Astrocyte of the hippocampus (primary cell): ENCODE data around the gene UAP1.

Experiments used
- DNase-seq: peaks from one replicate; pipeline ENCODE4 v3.0.0; 2011; ENCODE audit warnings: low read depth, low spot score

Gene UAP1

DNA sequence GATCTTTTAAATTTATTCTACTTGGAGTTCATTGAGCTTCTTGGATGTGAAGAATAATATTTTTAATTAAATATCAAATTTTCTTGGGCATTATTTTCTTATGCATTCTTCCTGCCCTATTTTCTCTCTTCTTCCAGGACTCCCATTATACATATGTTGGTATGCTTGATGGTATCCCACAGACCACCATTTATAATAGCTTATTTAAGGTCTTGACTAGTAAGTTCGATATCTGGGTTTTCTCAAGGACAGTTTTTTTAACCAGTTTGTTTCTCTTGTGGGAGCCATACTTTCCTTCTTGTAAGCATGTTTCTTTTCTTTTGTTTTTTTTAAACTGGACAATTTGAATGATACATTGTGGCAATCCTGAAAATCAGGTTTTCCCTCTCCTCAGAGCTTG lies 55.3 kb downstream of the UAP1 start:
- DNase-seq: no peak

DNA sequence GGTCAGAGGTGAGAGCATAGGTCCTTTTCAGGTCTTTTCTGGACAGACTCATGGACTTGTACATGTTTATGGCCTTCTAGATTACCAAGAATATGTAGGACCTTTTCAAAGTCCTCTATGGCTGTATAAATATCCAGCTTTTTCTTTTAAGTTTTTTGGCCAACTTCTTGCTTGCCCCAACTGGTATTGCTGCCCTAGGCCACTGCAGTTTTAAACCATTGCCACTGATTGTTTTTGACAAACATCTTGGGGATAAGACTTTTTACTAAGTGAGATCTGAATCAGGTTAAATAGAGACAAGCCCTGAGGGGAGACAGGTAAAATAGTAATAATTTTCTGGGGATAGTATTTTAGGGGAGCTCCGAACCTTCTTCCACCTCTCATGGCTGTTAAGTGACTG lies 56.0 kb downstream of the UAP1 start:
- no peak for DNase-seq

GRCh38 chr1:162619076-162619475 lies 57.6 kb downstream of the UAP1 start:
- no peak for DNase-seq

DNA sequence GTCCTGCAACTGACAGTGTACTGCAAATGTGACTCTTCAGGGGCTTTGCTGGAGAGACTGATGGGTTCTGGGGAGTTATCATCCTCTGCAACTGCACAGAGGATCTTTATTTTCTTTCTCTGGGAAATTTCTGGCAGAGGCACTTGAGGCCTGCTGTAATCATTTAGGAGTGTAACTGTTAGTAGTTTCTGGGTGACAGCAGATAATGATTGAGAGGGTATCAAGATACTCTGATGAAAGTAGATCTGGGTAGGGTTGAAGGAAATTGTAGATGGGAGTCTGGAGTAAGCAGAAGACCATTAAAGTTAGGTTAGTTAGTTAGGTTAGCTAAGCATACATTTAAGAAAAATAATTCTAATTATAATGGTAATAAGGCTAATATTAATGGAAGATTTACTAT lies 59.7 kb downstream of the UAP1 start:
- no peak for DNase-seq

- DNase-seq: no peak
Observed at GRCh38 chr1:162625679-162626078, 64.2 kb downstream of the UAP1 start.

- DNase-seq: no peak
Observed at GRCh38 chr1:162626094-162626493, 64.6 kb downstream of the UAP1 start.

DNA sequence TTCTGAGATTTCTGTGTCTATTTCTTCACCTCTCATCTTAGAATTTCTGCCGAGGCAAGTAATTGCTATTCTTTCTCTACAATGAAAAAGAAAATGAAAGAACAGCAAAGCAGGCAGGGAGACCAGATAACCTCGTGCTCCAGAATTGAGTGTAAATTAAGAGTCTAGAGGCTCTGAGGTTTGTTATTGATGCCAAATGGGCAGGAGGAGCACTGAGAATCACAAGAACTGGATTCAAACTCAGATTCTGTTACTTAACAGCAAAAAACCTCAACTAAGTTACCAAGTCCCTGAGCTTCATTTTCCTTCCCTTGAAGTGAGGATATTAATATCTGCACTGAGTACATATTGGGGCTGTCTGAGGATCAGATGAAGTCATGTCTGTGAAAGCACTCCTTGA lies 65.2 kb downstream of the UAP1 start:
- no peak for DNase-seq

GRCh38 chr1:162627662-162628296 lies 66.3 kb downstream of the UAP1 start:
- DNase-seq: peak; percentile 11

DNA sequence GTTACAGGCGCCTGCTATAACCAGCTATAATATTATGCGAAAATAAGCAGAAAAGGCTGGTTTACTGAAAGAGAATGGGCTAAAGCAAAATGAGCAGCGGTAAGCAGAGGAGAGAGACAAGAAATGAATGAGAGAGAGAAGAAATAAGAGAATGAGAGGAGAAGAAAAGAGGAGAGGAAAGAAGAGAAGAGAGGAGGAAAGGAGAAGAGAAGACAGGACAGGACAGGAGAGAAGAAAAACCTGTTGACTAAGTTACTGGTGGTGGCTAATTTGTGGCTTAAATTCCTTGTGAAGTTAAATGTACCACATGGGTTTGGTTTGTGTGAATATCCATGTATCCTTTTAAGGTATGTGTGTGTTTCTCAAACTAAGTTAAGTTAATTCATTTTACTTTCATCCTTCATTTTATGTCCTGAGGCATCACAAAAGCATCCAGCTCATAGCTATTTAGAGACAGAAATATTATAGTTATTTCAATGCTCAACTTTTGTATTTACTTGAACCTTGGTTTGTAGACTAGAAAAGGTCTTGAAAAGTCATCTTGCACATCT lies 67.6 kb downstream of the UAP1 start:
- peak; percentile 10 for DNase-seq

DNA sequence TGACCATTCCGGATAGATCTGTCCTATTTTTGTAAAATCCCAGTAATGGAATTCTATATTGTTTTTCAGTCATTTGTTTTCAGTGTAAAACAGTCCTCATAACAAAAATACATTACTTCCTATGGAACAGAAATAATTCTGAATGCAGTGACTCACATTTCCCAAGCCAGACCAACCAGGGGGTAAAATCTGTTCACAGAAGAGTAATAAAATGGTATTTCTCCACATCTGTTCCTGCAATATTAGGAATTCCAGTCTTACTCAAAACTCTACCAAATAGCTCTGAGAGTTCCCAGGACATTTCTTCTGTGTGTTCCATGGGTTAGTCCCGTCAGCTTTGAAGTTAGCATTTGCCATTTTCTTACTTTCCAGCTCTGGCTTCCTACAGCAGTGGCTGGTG lies 68.1 kb downstream of the UAP1 start:
- DNase-seq: peak; percentile 16

GRCh38 chr1:162631546-162632191 lies 70.1 kb downstream of the UAP1 start:
- peak; percentile 13 for DNase-seq

DNA sequence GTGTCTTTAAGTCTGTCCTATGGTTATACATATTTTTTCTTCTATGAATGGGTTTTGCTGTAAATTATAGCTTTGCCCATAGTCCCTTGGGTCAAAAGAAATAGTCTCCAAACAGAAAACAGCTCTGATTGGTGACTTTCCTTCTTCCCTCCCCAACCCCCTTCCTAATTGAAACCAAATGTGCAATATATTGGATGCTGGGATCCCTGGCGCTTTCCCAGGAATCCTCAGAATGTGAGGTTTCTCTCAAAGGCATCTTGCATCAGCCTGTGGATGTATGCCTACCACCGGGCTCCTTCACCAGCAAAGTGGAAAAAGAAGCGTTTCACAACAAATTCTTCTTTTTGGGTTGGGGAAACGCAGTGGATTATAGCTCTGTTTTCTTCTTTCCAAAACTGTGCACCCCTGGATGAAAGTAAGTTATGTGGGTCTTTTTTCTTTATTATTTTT lies 70.7 kb downstream of the UAP1 start, which contains the start of gene DDR2:
TSS of gene DDR2 (plus strand) at position 248 of the 450 bp plus-strand sequence. CDS start 86,600 bp downstream, outside the sequence.
- DNase-seq: peak; percentile 90

- peak; percentile 44 for DNase-seq
Observed at GRCh38 chr1:162632698-162633080, 71.2 kb downstream of the UAP1 start.

DNA sequence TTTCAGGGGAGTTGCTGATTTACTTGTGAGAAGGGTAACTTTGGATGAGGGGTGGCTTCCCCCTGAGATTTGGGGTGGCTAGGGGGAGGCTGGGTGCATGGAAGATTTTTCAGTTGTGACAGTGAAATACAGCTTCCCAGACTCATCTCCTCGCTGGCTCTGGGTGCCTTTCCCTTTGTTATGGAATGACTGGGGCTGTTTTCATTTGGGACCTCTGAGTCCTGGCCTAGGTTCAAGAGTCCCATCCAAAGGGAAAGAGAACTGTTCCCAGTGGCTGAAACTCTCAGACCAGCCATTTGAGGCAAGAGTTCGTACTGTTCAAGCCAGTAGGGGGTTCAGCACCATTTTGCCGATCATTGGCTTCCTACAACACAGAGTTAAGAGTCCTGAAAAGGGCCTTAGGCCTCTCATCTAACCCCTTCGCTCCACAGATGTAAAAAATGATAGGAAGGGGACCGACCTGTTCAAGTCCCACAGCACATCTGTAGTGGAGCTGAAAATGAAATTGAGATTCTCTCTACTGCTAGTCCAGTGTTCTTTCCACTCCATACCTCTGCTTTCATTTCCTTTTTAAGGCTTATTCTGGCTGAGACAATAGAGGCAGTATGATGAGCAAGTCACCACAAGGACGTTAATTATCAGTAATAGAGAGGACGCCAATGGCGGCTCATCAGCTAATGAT lies 71.7 kb downstream of the UAP1 start:
- peak; percentile 26 for DNase-seq

DNA sequence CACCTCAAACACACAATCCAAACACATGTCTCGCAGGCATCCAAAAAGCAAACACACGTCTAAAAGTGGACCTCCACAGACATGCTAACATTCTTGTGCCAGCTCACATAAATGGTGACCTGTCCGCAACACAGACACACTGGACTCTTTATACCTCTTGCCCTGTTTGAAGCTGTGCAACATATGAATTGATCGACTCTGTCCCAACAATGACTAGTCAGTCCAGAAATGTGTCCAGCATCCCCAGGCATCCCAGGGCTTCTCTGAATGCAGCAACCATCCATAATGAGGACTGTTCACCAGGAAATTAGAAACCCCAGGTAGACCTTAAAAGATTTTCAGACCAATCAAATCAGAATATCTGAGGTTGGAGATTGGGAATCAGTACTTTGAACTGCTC lies 73.9 kb downstream of the UAP1 start:
- no peak for DNase-seq

DNA sequence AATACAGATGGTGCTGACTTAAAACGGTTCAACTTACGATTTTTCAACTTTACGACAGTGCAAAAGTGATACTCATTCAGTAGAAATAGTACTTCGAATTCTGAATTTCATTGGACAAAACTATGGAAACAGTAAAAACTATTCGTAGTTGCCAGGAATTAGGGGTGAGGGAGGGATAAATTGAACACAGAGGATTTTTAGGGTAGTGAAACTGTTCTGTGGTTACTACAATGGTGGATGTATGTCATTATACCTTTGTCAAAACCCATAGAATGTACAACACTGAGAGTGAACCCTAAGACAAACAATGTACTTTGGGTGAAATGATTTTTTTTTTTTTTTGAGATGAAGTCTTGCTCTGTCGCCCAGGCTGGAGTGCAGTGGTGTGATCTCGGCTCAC lies 78.2 kb downstream of the UAP1 start:
- DNase-seq: no peak

DNA sequence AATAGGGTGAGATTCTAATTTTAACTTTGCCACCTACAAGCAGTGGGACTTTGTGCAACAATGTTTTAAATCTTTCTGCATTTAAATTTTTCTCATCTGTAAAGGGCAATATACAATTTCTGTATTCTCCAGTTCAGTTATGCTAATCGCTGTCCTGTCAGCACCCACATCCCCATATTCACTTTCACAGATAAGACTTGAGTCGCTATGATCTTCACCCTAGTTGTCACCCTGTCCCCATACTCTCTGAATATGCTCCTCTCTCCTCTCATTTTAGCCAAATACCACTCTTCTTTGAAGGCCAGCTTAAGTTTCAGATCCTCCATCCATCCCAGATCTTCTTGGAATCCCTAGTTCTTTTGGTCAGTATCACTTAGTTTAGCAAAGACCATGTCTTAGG lies 79.6 kb downstream of the UAP1 start:
- DNase-seq: no peak

DNA sequence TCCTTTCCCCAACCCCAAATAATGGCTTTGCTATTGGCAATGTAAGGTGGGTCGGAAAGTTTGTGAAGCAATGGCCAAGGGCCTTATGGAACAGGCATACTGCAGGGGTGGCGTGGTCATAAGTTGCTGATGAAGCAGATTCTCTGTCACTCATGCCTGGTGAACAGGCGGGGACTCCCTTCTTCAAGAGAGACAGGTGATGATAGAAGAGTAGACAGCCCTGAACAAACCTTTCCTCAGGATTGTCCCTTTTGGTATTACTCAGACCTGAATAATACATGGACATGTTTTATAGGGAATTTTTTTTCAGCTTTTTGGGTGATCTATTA lies 83.4 kb downstream of the UAP1 start:
- no peak for DNase-seq

DNA sequence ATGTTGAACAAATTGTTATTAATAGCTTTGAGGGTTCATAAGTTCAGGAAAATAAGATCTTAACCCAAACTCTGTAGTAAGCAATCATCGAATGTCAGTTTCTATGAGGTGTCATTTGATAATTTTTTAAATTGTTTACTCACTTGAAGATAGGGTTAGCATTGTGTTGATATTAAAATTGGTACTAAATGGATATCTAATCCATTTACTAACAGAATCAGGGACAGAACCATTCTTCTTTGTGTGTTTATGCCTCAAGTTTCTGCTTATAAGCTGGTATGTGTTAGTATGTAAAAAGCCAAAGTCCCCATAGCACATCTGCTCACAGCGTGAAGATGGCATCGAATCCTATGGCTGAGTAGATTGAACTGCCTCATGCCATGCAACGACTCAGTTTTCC lies 84.1 kb downstream of the UAP1 start:
- DNase-seq: no peak

DNA sequence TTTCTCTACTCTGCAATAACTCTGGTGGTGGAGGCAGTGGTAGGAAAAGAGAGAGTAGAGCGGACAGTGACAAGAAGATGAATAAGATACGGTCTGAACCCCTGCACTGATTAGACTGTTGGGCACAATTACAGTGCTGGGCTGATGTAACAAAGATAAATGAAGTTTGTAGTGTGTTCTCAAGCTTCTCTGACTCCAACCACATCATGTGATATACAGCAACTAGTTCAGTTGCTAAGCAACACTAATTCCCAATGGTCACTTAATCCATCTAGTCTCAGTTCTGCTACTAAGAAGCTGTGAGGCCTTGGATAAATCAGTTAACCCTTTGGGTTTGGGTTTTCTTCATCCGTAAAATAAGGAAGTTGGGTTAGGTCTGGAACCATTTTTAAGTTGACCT lies 88.1 kb downstream of the UAP1 start:
- no peak for DNase-seq
